ENCODE results near the gene ADGRA1. TPM values are rescaled to one million over a fixed set of nuclear protein-coding genes. Genes with fewer than 3 reads are reported as not detected.
"Not testable (repeated sequence)": the region's sequence is repeated elsewhere in the genome, so short reads cannot be mapped to it uniquely, and the experiment has no call there.

The ADGRA1 gene
- total RNA-seq, 4 donors from 2014 or later = not detected

- H3K27ac ChIP-seq = no peak overlapping the region
- intact Hi-C loops (cut with DNase I) = no loop called here
- H3K9me3 ChIP-seq = peaks cover 0 to 22% (median 13%) of the 10 kb centered on the region in 3 donors
- DNase-seq = no peak
- H3K4me3 ChIP-seq = no peak overlapping the region
- no peaks in the 10 kb centered on the region for H3K36me3 ChIP-seq
- H3K4me1 ChIP-seq = peaks cover 0 to 16% (median 0%) of the 10 kb centered on the region in 3 donors
- peaks cover 0 to 83% (median 0%) of the 10 kb centered on the region in 4 donors for H3K27me3 ChIP-seq
- WGBS, 2 donors = 47 to 59% methylated on average over 7 to 8 of the region's 10 CpGs
- TF ChIP-seq POLR2A (IDR thresholded peaks at IDR 0.05) (no peak), CTCF (IDR thresholded peaks at IDR 0.05) (no peak)
Observed at GRCh38 chr10:133143200-133143533, 55.4 kb downstream of the ADGRA1 start.

- DNase-seq = no peak
- Histone ChIP-seq H3K27ac (no peak overlapping the region), H3K4me1 (peaks cover 0 to 16% (median 0%) of the 10 kb centered on the region in 3 donors), H3K36me3 (no peaks in the 10 kb centered on the region), H3K9me3 (peaks cover 0 to 26% (median 13%) of the 10 kb centered on the region in 3 donors), H3K4me3 (no peak overlapping the region), H3K27me3 (peaks cover 0 to 87% (median 0%) of the 10 kb centered on the region in 4 donors)
- 52 to 54% methylated on average over 9 of the region's 9 CpGs for WGBS, 2 donors
- intact Hi-C loops (cut with DNase I) = no loop called here
- TF ChIP-seq POLR2A (IDR thresholded peaks at IDR 0.05) = no peak
Observed at GRCh38 chr10:133143546-133143945, 55.8 kb downstream of the ADGRA1 start.

- TF ChIP-seq POLR2A (IDR thresholded peaks at IDR 0.05) = no peak
- TF ChIP-seq CTCF (IDR thresholded peaks at IDR 0.05) = no peak
- Histone ChIP-seq H3K4me3 (no peak overlapping the region), H3K27ac (no peak overlapping the region), H3K9me3 (peaks cover 0 to 26% (median 13%) of the 10 kb centered on the region in 3 donors), H3K27me3 (peaks cover 0 to 95% (median 0%) of the 10 kb centered on the region in 4 donors), H3K36me3 (no peaks in the 10 kb centered on the region), H3K4me1 (peaks cover 0 to 16% (median 0%) of the 10 kb centered on the region in 3 donors)
- DNase-seq = no peak
- 82 to 88% methylated on average over 7 of the region's 7 CpGs for WGBS, 2 donors
- intact Hi-C loops (cut with DNase I) = no loop called here
Observed at GRCh38 chr10:133144771-133145170, 57.0 kb downstream of the ADGRA1 start.

- peaks cover 0 to 26% (median 13%) of the 10 kb centered on the region in 3 donors for H3K9me3 ChIP-seq
- WGBS, 2 donors = 89 to 96% methylated on average over 8 of the region's 8 CpGs
- intact Hi-C loops (cut with DNase I) = no loop called here
- no peaks in the 10 kb centered on the region for H3K36me3 ChIP-seq
- no peak overlapping the region for H3K4me3 ChIP-seq
- no peak for TF ChIP-seq POLR2A (IDR thresholded peaks at IDR 0.05)
- no peak for TF ChIP-seq CTCF (IDR thresholded peaks at IDR 0.05)
- peaks cover 0 to 78% (median 0%) of the 10 kb centered on the region in 4 donors for H3K27me3 ChIP-seq
- peaks cover 0 to 1% (median 0%) of the 10 kb centered on the region in 3 donors for H3K4me1 ChIP-seq
- DNase-seq = no peak
- no peak overlapping the region for H3K27ac ChIP-seq
Observed at GRCh38 chr10:133150226-133150625, 62.5 kb downstream of the ADGRA1 start.

GRCh38 chr10:133150656-133151055 lies 62.9 kb downstream of the ADGRA1 start:
- Histone ChIP-seq H3K27me3 (peaks cover 0 to 74% (median 0%) of the 10 kb centered on the region in 4 donors), H3K27ac (no peak overlapping the region), H3K36me3 (no peaks in the 10 kb centered on the region), H3K9me3 (peaks cover 0 to 25% (median 13%) of the 10 kb centered on the region in 3 donors), H3K4me1 (no peaks in the 10 kb centered on the region), H3K4me3 (no peak overlapping the region)
- DNase-seq = no peak
- no peak for TF ChIP-seq POLR2A (IDR thresholded peaks at IDR 0.05)
- TF ChIP-seq CTCF (IDR thresholded peaks at IDR 0.05) = no peak
- intact Hi-C loops (cut with DNase I) = no loop called here
- WGBS, 2 donors = 80 to 85% methylated on average over 4 to 7 of the region's 12 CpGs

- DNase-seq; H3K36me3 ChIP-seq; intact Hi-C loops (cut with DNase I); H3K4me3 ChIP-seq; H3K4me1 ChIP-seq; H3K27ac ChIP-seq: not testable (repeated sequence)
- peaks cover 0 to 71% (median 0%) of the 10 kb centered on the region in 4 donors for H3K27me3 ChIP-seq
- peaks cover 0 to 21% (median 11%) of the 10 kb centered on the region in 3 donors for H3K9me3 ChIP-seq
- WGBS, 2 donors = 90 to 96% methylated on average over 2 to 3 of the region's 3 CpGs
Observed at GRCh38 chr10:133151071-133151470, 63.3 kb downstream of the ADGRA1 start.
